ENCODE measurements around the gene SLC26A2.

GRCh38 chr5:150034662-150035061 is 74.1 kb downstream of the SLC26A2 start:
- TF ChIP-seq CTCF (IDR thresholded peaks at IDR 0.05; ENCODE audit: low read depth, low read length, missing input control), result no peak
- TF ChIP-seq REST (IDR thresholded peaks at IDR 0.05), result no peak
- TF ChIP-seq GABPA (IDR thresholded peaks at IDR 0.05 in 1 of 2, conservative IDR thresholded peaks at IDR 0.05 in 1 of 2), result no peak
- TF ChIP-seq MAX (IDR thresholded peaks at IDR 0.05), result no peak
- TF ChIP-seq FOXA1 (IDR thresholded peaks at IDR 0.05), result no peak
- TF ChIP-seq ATF3 (IDR thresholded peaks at IDR 0.05), result no peak
- TF ChIP-seq ZBTB33 (IDR thresholded peaks at IDR 0.05), result no peak
- no peak for TF ChIP-seq TAF1 (conservative IDR thresholded peaks at IDR 0.05)
- TF ChIP-seq EGR1 (IDR thresholded peaks at IDR 0.05; ENCODE audit: low read depth in 2 of 2), result no peak
- TF ChIP-seq FOXA2 (IDR thresholded peaks at IDR 0.05), result no peak
- no peak for TF ChIP-seq RAD21 (IDR thresholded peaks at IDR 0.05)
